SH-SY5Y (cell line): Measurements from ENCODE around the gene KIF26B.

Source experiments
- GATA2 ChIP-seq: IDR thresholded peaks from 2 replicates; pipeline ENCODE4 v1.6.1; 2011; ENCODE audit warnings: mild to moderate bottlenecking, low read depth, low read length
- GATA3 ChIP-seq: IDR thresholded peaks from 2 replicates; pipeline ENCODE4 v1.6.1; 2011; ENCODE audit warnings: low read depth, mild to moderate bottlenecking, low read length, moderate library complexity

The KIF26B gene

DNA sequence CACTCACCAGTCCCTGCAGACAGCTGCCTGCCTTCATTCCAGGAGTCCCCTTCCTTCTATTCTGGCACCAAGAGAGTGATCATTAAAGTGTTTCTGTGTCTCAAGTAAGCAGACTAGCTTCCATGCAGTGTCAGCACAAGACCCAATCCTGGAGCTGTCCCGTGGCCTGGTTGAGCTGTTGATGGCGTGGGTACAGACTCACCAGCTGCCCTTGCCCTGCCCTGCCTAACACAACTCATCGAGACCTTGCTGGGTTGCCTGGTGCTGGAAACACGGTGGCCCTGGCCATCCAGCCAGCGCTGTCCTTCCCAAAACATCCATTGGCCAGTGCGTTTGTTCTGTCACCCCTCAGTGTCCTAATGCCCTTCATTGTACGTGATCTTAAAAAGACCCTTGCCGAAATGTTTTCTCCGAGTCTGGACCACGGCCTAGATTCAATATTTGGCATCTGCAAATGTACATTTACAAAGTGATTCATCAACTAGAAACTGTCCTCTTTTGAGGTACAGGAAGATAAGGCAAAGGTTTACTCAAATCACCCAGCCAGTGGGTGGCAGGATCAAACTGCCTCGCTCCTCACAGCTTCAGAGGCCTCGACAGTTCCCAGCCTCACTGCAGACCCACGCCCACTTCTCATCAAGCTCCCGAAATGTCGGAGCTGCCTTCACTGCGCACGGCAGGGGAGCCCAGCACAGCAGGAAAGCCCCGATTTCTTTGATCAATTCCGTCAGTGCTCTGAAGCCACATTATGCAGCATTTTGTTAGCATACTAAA lies 494.2 kb downstream of the KIF26B start:
- TF ChIP-seq GATA3 (no peak), GATA2 (no peak)

DNA sequence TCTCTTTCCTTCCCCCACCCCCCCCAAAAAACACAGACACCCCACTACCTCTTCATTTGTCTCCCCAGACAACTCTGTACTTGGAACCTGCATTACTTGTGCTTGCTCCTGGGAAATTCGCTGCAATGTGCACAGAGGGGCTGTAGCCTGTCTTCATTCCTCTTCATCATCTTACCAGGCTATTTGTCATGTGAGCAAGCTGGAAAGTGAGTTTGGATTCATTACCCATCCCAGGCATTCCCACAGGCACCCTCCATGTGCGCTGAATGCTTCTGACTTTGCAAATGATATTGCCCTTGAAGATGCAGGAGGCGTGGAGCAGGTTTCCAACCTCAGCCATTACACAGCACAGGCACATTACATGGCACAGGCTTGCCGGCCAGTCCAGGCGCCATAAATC lies 494.9 kb downstream of the KIF26B start:
- TF ChIP-seq GATA3 = no peak

DNA sequence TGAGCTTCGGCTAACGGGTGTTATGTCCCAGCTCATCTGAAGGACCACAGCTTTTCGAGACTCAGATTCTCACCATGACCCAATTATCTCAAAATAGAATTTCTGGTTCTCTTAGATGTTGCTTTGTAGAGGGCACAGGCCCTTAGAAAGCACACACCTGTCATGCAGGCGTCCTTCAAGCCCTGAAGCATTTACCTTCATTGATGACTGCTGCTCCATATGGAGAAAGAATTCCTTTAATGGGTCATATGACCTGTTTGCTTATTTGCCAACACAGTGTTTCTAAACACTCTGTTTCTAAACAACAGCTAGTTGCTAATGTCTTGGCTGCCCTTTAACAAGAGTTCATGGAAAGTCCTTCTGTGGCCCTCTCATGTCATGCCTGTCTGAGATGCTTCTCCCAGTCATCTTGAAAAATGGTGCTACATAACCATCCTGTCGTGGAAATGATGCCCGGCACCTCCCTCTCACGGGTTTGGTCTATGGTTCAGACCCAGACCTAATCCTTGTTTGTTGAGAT lies 495.7 kb downstream of the KIF26B start:
- TF ChIP-seq GATA2 (no peak), GATA3 (no peak)

DNA sequence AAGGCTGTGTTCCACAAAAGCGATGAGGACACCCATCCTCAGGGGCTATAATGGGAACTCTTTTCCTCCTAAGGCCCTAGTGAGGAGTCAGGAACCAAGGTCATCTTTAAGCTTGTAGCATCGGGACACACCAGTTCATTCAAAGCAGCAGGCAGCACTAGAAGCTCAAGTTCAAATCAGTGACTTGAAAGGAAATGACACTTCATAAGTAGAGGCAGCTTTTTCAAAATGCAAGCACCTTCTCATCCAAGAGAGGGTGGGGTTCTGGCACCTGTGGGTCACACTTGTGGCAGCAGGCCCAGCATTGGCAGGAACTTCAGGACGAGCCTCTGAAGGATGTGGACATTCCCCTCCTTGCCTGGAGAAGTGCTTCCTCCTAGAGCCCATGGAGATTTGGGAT lies 496.3 kb downstream of the KIF26B start:
- TF ChIP-seq GATA3 (no peak), GATA2 (no peak)

DNA sequence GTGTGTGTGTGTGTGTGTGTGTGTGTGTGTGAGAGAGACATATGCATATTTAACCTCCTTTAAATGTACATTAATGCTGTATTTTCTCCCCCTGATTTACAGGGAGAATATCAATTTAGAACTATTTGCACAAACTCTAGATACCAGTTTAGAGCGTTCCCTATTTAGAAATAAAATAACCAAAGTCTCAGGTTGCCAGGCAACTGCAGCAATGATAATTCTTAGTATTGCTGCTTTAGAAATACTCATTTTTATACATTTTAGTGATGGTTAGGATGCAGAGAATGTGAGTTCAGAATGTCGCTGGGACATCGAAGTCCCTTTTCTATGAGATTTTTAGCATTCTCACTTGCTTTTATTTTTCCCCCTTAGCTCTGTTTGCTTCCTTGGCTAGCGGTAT lies 497.3 kb downstream of the KIF26B start:
- TF ChIP-seq GATA3 = no peak

DNA sequence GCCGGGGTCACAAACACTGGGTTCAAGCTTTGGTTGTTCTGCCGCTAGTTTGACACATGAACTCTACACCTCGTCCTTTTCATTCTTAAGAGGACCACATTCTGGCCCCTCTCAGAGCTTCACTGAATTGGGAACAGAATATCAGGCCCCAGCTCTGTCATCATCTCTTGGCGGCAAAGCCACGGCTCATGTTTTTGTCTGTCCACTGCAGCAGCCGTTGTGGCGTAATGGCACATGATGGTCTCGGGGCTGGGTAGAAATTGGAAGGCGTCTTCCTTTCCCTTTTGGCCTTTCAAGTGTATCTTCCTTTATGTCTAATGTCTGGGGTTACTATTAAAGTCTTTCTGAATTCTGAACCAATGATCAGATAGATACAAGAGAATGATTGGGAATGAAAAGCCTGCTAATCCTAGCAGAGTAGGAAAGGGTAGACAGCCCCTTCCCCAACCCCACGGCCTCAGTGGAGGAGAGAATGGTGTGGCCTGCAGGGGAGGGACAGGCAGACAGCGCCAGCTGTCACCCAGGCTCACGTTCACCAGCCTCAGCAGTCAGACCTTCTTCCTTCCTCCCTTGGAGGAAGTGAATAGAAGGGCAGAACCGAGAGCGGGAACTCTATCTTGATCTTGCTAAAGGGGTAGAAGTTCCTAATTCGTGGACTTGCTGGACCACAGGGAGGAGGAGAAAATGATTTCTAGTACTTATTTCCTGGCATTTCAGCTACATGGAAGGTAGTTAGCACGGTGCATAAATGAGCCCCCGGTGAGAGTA lies 498.1 kb downstream of the KIF26B start:
- TF ChIP-seq GATA2 = no peak
- TF ChIP-seq GATA3 = no peak

DNA sequence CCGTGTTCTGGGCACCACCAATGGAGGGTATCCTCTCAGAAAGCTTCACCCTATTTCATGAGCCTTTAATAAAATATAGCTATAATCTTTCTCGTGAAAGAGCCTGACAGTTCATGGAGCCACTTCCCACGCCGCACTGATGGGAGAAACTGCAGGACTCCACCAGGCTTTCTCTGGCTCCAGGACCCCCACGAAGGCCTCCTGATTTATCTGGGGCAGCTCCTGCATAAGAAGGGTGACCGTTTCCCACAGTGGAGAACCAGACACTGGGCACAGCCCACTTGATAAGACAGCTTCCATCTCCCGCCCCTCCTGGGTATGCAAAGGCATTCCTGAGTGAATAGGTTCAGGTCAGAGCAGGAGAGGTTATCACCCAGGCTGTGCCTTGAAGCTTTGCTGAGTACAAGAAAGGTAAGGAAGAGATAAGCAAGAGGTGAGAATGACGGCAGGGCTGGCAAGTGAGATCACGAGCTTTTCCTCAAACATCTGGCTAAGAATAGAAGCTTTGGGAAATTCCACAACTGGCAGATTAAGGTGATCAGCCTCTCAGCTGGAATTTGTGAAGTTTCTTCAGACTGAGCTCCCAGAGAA lies 499.8 kb downstream of the KIF26B start:
- TF ChIP-seq GATA2 (no peak), GATA3 (no peak)

DNA sequence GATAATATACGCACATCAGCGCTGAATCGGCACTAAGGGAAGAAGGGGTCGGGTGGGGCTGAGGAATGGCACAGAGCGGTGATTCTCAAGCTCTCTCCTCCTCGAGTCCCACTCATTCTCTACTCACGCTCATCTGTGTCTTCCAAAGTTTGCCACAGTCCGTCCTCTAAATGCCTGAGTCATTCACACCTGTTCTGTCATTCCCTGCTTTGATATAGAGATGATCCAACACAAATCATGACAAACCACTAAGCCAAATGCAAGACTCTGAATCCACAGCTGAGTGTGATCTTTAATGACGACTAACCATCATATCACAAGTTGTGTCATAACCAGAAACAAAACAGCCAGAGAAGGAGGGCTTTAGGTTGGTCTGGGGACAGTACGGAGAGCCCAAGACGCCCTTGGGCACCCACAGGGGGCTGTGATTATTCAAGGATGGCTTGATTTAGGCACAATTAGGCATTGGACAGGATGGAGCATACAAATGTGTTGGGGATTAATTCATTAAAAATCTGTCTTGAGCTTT lies 501.5 kb downstream of the KIF26B start:
- TF ChIP-seq GATA2 = no peak
- no peak for TF ChIP-seq GATA3

DNA sequence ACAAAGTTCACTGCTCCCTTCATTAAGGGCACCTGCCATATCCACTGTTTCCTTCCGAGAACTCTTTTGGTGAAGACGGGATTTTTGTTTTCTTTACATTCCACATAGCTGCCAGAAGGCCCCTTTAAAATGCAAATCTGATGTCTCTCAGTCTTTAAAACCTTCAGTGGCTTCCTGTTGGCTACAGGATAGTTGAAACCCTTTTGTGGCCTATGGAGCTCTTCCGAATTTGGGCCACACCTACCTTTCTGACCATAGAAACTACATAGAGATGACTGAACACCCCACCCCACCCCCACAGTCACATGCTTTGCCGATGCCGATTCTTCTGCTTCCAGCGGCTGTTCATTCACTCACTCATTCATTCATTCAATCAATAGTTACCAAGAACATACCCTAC lies 502.6 kb downstream of the KIF26B start:
- TF ChIP-seq GATA3 (no peak), GATA2 (no peak)

DNA sequence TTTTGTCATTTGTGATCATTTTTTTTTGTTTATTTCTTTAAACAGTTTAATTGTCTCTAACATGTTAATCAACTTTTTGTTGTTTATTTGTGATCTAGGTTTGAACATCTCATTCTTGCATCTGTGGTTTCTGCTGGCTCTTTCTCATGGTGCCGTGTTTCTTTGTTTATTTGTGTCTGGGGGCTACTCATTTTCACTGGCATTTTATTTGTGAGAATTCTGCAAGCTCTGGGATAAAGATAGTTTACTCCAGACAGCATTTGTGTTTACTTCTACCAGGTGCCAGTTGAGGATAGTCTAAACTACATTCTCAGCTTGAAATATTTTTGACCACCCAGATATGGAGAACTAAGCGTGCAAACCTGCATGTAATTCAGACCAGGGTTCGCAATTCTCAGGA lies 508.6 kb downstream of the KIF26B start:
- no peak for TF ChIP-seq GATA2
- TF ChIP-seq GATA3 = no peak

DNA sequence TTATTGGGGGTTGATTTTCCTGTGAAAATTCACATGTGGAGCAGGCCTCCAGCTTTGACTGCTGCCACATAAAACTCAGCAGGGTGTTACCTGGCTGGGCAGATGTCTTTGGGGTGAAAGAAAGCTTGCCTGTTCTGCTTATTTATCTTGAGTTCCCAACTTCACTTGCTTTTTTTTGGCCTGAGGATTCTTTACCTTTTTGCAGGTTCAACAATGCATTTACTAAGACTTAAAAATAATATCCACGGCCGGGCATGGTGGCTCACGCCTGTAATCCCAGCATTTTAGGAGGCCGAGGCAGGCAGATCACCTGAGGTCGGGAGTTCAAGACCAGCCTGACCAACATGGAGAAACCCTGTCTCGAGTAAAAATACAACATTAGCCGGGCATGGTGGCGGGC lies 509.1 kb downstream of the KIF26B start:
- TF ChIP-seq GATA2 (no peak), GATA3 (no peak)

DNA sequence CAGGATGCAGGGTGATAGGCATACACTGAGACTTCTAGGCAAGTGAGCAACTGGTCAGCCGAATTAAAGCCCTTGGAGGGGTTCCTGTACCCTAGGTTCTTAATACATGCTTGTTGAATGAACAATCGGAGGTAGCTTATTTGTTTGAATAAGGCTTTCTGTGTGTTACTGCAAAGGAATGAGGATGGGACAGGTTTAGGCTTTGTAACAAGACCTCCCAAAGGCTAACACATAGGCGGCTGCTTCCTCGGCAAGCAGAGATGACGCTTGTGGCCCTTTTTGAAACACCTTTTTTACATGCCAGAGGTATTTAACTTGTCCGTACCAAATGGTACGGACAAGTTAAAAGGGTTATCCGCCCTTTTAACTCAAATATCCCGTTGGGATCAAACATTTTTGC lies 511.6 kb downstream of the KIF26B start:
- no peak for TF ChIP-seq GATA2
- TF ChIP-seq GATA3 = no peak

DNA sequence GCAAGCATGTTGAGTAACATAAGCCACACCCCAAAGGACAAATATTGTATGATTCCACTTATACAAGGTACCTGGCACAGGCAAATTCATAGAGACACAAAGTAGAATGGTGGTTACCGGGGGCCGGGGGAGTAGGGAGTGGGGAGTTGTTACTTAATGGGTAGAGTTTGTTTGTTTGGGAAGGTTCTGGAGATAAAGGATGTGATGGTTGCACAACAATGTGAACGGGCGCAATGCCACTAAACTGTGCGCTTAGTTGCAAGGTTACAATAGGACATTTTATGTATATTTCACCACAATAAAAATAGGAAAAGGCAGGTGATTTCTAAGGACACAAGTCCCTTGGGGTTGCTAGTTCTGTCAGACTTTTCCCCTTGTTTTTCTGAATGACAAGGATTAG lies 516.6 kb downstream of the KIF26B start:
- TF ChIP-seq GATA3 (no peak), GATA2 (no peak)

DNA sequence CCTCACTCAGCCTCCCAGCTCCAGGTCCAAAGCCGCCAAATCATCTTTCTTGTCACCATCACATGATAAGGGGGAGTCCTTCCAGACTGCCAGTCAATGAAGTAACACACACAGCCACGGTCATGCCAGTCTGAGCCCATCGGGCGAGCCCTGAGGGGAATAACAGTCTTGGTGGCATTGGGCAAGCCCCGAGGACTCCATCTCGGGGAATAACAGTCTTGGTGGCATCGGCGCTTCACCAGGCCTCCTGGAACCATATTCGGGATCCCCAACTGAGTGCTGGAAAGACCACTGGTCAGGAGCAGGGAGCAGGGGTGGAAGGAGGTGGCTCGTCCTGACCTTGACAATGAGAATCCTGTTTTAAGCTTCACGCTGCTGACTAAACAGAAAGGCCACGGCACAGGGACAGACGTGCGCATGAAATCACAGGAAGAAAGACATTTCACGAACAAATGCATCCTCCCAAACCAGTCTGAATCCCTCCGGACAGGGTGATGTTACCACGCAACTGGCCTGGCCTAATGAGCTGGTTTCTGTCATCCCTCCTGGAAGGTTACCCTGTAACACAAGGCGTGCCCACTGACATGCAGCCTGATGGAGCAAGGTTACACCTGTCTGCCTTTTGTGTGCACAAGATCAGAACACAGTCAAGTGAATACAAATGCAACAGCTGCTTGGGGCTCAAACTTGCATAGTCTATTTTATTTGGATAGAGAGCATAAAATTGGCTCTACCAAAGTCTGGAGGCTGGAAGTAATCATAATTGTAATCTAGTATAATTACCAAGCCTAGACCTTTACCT lies 517.4 kb downstream of the KIF26B start:
- TF ChIP-seq GATA3 (no peak), GATA2 (no peak)
